Posterior cingulate gyrus (tissue), 11 donors: Measurements from ENCODE around the gene CDH4.

Experiments
- DNase-seq, 10 donors: peaks; one replicate each; pipeline versions ENCODE4 v3.0.0 to v3.0.0-alpha.2; 2020 to 2021; ENCODE audit warnings: mixed read lengths in 3 of 10
- intact Hi-C: fragments of 100-400 bp; cut with DNase I; formaldehyde crosslinking; loops from one replicate; pipeline ENCODE4 v1.15.1; 2023

Gene CDH4

GRCh38 chr20:61735503-61735785 lies 483.4 kb downstream of the CDH4 start:
- intact Hi-C loops, result no loop called here
- DNase-seq, result peak in 3 of 10 donors; percentile 58 to 82 (median 59)

GRCh38 chr20:61736001-61736635 lies 484.1 kb downstream of the CDH4 start:
- peak in 3 of 10 donors; percentile 14 to 62 (median 53) for DNase-seq
- intact Hi-C loops, result no loop called here

- intact Hi-C loops, result no loop called here
- DNase-seq, result peak in 3 of 10 donors; percentile 39 to 82 (median 65)
Observed at GRCh38 chr20:61736751-61737310, 484.8 kb downstream of the CDH4 start.

GRCh38 chr20:61737346-61737745 lies 485.3 kb downstream of the CDH4 start:
- peak in 3 of 10 donors; percentile 25 to 78 (median 62) for DNase-seq
- intact Hi-C loops, result no loop called here

GRCh38 chr20:61737812-61738443 lies 485.9 kb downstream of the CDH4 start:
- intact Hi-C loops, result no loop called here
- peak in 3 of 10 donors; percentile 39 to 66 (median 64) for DNase-seq

GRCh38 chr20:61738601-61739069 lies 486.6 kb downstream of the CDH4 start:
- intact Hi-C loops, result no loop called here
- DNase-seq, result peak in 2 of 10 donors; percentile 53 to 83

- peak in 3 of 10 donors; percentile 44 to 81 (median 62) for DNase-seq
- intact Hi-C loops, result no loop called here
Observed at GRCh38 chr20:61739086-61739831, 487.2 kb downstream of the CDH4 start.

GRCh38 chr20:61739832-61740118 lies 487.7 kb downstream of the CDH4 start:
- peak in 1 of 10 donors; percentile 51 for DNase-seq
- intact Hi-C loops, result loop anchor here (5.0 kb wide), 1 partner anchor 158 kb away; no protein-coding TSS in a partner anchor

- intact Hi-C loops, result loop anchor here (5.0 kb wide), 1 partner anchor 155 kb away; no protein-coding TSS in a partner anchor
- peak in 5 of 10 donors; percentile 40 to 79 (median 70) for DNase-seq
Observed at GRCh38 chr20:61742097-61742825, 490.2 kb downstream of the CDH4 start.

- peak in 3 of 10 donors; percentile 61 to 72 (median 66) for DNase-seq
- intact Hi-C loops, result loop anchor here (5.0 kb wide), 1 partner anchor 154 kb away; no protein-coding TSS in a partner anchor
Observed at GRCh38 chr20:61743606-61744005, 491.5 kb downstream of the CDH4 start.

GRCh38 chr20:61744691-61745396 lies 492.8 kb downstream of the CDH4 start:
- intact Hi-C loops, result loop anchor here (5.0 kb wide), 1 partner anchor 152 kb away; no protein-coding TSS in a partner anchor
- peak in 3 of 10 donors; percentile 63 to 70 (median 66) for DNase-seq

GRCh38 chr20:61745397-61746146 lies 493.5 kb downstream of the CDH4 start:
- peak in 4 of 10 donors; percentile 1 to 57 (median 44) for DNase-seq
- intact Hi-C loops, result no loop called here

- intact Hi-C loops, result no loop called here
- DNase-seq, result peak in 4 of 10 donors; percentile 13 to 54 (median 34)
Observed at GRCh38 chr20:61746147-61746646, 494.1 kb downstream of the CDH4 start.

GRCh38 chr20:61746781-61747180 lies 494.7 kb downstream of the CDH4 start:
- DNase-seq, result peak in 4 of 10 donors; percentile 20 to 76 (median 50)
- intact Hi-C loops, result no loop called here

- intact Hi-C loops, result no loop called here
- DNase-seq, result no peak
Observed at GRCh38 chr20:61748376-61748775, 496.3 kb downstream of the CDH4 start.

- intact Hi-C loops, result no loop called here
- peak in 4 of 10 donors; percentile 19 to 59 (median 49) for DNase-seq
Observed at GRCh38 chr20:61749406-61750075, 497.5 kb downstream of the CDH4 start.

- intact Hi-C loops, result no loop called here
Observed at GRCh38 chr20:61750093-61750492, 498.0 kb downstream of the CDH4 start.

GRCh38 chr20:61752576-61752975 lies 500.5 kb downstream of the CDH4 start:
- DNase-seq, result peak in 3 of 10 donors; percentile 28 to 45 (median 42)

More at GRCh38 chr20:61750093-61750492, 498.0 kb downstream of the CDH4 start:
- DNase-seq, result no peak

More at GRCh38 chr20:61752576-61752975, 500.5 kb downstream of the CDH4 start:
- intact Hi-C loops, result no loop called here
